GM10266 (cell line): ENCODE measurements around the gene TDP1.

ENCODE experiments used
- DNase-seq: peaks from one replicate; pipeline ENCODE4 v3.0.0; 2012; ENCODE audit errors: extremely low spot score
- CTCF ChIP-seq: IDR thresholded peaks from 2 replicates; pipeline ENCODE4 v1.5.1; 2012; ENCODE audit warnings: mild to moderate bottlenecking, low read depth; ENCODE audit not compliant: control insufficient read depth, insufficient read depth; ENCODE audit errors: missing control alignments

The TDP1 gene

GRCh38 chr14:89941830-89942377 is 13.8 kb upstream of the TDP1 start:
- no peak for DNase-seq
- no peak for TF ChIP-seq CTCF

- DNase-seq = no peak
- TF ChIP-seq CTCF = no peak
These were observed 8.4 kb upstream of the TDP1 start for GRCh38 chr14:89947344-89947743.

- no peak for TF ChIP-seq CTCF
- DNase-seq = no peak
These were observed 3.2 kb upstream of the TDP1 start for GRCh38 chr14:89952576-89952975.

- DNase-seq = no peak
- no peak for TF ChIP-seq CTCF
These were observed 2.1 kb upstream of the TDP1 start for GRCh38 chr14:89953602-89954001.

GRCh38 chr14:89954070-89955021 is 1.4 kb upstream of the TDP1 start, which contains the start of gene EFCAB11:
Gene EFCAB11 (minus strand): TSS chr14:89954730. CDS start chr14:89954660, 70 bp downstream.
- TF ChIP-seq CTCF = peak; percentile 27
- DNase-seq = peak; percentile 92

- no peak for DNase-seq
- TF ChIP-seq CTCF = no peak
These were observed 544 bp upstream of the TDP1 start for GRCh38 chr14:89955022-89955744.
